RWPE2 (cell line): ENCODE data around the gene PEAK1.

Experiments
- ATAC-seq: fragments of 200-7000 bp; cut with Tn5 transposase; 3 replicates; pipeline ENCODE4 v1.9.1; 2021; ENCODE audit warnings: low read depth
- DNase-seq: peaks from one replicate; pipeline ENCODE4 v3.0.0-alpha.2; 2020; ENCODE audit warnings: low spot score
- H3K27ac ChIP-seq: fragments of 450-650 bp; 2 replicates; pipeline ENCODE4 v1.5.1; 2017; ENCODE audit warnings: mild to moderate bottlenecking; ENCODE audit not compliant: poor library complexity, severe bottlenecking
- H3K27me3 ChIP-seq: fragments of 250-450 bp; sonication (Bioruptor Pico); 2 replicates; pipeline ENCODE4 v1.5.1; 2021; ENCODE audit warnings: mild to moderate bottlenecking, moderate library complexity; ENCODE audit not compliant: insufficient read depth, poor library complexity, severe bottlenecking
- H3K36me3 ChIP-seq: fragments of 250-450 bp; sonication (Bioruptor Pico); 2 replicates; pipeline ENCODE4 v1.5.1; 2020; ENCODE audit warnings: low read depth, mild to moderate bottlenecking, moderate library complexity
- H3K4me1 ChIP-seq: fragments of 250-450 bp; sonication (Bioruptor Pico); 2 replicates; pipeline ENCODE4 v1.5.1; 2021; ENCODE audit warnings: mild to moderate bottlenecking, moderate library complexity; ENCODE audit not compliant: insufficient read depth, poor library complexity, severe bottlenecking
- H3K4me3 ChIP-seq: fragments of 250-450 bp; sonication (Bioruptor Pico); 2 replicates; pipeline ENCODE4 v1.5.1; 2021; ENCODE audit warnings: mild to moderate bottlenecking, moderate library complexity; ENCODE audit not compliant: severe bottlenecking
- H3K9me3 ChIP-seq: fragments of 250-450 bp; sonication (Bioruptor Pico); 2 replicates; pipeline ENCODE4 v1.5.1; 2021; ENCODE audit warnings: mild to moderate bottlenecking, moderate library complexity; ENCODE audit not compliant: severe bottlenecking
- TF ChIP-seq, protein P1 (sequence below): fragments of 450-650 bp; IDR thresholded peaks from one replicate; pipeline ENCODE4 v1.5.1; 2017; ENCODE audit warnings: mild to moderate bottlenecking, moderate library complexity; ENCODE audit not compliant: poor library complexity, severe bottlenecking

Gene PEAK1

DNA sequence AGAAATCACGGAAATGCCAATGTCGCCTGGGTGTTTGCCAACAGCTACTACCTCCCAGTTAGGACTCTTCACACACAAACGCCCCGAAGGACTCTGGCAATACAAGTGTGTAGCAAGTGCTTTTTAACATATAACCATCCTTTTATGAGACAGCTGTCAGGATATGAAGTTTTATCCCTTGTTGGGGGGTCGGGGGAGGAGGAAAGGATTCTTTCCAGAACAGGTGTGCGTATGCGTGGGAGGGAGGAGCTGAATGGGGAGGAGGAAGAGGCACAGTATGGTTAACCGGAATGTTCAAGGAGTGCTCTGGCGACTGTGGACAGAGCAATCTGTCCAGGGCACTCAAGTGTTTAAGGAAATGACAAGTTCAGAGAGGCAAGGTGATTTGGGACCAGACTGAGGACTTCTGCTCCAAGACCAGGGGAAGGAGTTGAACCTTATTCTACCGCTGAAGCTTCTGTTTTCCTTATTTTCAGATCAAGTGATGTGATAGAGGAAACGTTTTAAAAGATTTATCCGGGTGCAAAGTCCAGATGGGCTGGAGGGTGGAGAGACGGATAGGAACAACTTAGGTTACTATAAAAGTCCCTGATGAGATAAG is 350.3 kb downstream of the PEAK1 start:
- H3K4me1 ChIP-seq: peaks cover 34% of the 10 kb centered on the region
- no peaks in the 10 kb centered on the region for H3K9me3 ChIP-seq
- TF ChIP-seq, protein P1, sequence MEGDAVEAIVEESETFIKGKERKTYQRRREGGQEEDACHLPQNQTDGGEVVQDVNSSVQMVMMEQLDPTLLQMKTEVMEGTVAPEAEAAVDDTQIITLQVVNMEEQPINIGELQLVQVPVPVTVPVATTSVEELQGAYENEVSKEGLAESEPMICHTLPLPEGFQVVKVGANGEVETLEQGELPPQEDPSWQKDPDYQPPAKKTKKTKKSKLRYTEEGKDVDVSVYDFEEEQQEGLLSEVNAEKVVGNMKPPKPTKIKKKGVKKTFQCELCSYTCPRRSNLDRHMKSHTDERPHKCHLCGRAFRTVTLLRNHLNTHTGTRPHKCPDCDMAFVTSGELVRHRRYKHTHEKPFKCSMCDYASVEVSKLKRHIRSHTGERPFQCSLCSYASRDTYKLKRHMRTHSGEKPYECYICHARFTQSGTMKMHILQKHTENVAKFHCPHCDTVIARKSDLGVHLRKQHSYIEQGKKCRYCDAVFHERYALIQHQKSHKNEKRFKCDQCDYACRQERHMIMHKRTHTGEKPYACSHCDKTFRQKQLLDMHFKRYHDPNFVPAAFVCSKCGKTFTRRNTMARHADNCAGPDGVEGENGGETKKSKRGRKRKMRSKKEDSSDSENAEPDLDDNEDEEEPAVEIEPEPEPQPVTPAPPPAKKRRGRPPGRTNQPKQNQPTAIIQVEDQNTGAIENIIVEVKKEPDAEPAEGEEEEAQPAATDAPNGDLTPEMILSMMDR: no peak
- no peak for ATAC-seq
- no peak overlapping the region for H3K27ac ChIP-seq
- peak overlapping the region; percentile 57 for H3K4me3 ChIP-seq
- DNase-seq: no peak
- H3K27me3 ChIP-seq: no peaks in the 10 kb centered on the region
- H3K36me3 ChIP-seq: 0 out of 2 replicates have a peak, but pooled peaks cover 6% of the 10 kb centered on the region

DNA sequence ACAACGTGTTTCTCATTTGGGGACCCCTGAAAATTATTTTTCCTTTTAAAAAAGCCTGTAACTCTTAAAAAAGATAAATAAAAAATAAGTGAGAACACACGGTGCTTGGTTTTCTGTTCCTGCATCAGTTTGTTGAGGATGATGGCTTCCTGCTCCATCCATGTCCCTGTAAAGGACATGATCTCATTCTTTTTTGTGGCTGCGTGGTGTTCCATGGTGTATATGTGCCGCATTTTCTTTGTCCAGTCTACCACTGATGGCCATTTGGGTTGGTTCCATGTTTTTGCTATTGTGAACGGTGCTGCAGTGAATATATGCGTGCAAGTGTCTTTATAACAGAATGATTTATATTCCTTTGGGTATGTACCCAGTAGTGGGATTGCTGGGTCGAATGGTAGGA is 351.3 kb downstream of the PEAK1 start:
- H3K36me3 ChIP-seq: 0 out of 2 replicates have a peak, but pooled peaks cover 9% of the 10 kb centered on the region
- H3K4me3 ChIP-seq: no peak overlapping the region
- H3K27ac ChIP-seq: no peak overlapping the region
- no peaks in the 10 kb centered on the region for H3K27me3 ChIP-seq
- DNase-seq (no peak), ATAC-seq (no peak)
- TF ChIP-seq, protein P1: no peak
- H3K4me1 ChIP-seq: peaks cover 44% of the 10 kb centered on the region
- H3K9me3 ChIP-seq: no peaks in the 10 kb centered on the region

DNA sequence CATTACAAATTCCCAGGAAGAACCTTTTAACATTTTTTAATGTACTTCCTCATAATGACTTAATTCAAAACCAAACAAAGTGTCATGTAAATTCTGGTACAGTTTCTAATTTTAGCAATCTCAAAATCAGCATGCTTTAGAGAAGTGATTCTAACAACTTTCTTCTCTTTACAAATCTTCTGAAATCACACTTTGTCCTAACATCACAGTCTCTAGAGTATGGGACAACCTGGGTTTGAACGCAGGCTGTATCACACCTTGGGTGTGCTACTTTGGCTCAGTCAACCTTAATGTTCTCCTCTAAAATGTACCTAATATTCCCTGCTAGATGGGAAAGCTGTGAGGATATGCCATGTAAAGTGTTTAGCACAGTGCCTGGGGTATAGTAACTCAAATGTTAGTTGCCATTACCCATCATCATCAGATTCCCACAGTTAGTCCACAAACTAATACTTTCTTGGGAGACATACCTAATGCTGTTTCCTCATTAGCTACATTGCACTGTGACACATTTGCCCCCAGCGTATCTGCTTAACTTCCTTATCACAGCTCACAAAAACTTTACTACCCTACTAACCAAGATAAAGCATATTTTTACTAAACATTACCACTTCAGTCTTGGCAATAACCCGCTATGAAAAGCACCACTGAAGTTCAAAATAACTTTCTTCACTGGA is 352.1 kb downstream of the PEAK1 start:
- H3K9me3 ChIP-seq: no peaks in the 10 kb centered on the region
- ATAC-seq (no peak), DNase-seq (no peak)
- no peak overlapping the region for H3K4me3 ChIP-seq
- peaks cover 46% of the 10 kb centered on the region for H3K4me1 ChIP-seq
- no peaks in the 10 kb centered on the region for H3K27me3 ChIP-seq
- TF ChIP-seq, protein P1: no peak
- H3K36me3 ChIP-seq: 0 out of 2 replicates have a peak, but pooled peaks cover 9% of the 10 kb centered on the region
- H3K27ac ChIP-seq: peak overlapping the region; percentile 41

DNA sequence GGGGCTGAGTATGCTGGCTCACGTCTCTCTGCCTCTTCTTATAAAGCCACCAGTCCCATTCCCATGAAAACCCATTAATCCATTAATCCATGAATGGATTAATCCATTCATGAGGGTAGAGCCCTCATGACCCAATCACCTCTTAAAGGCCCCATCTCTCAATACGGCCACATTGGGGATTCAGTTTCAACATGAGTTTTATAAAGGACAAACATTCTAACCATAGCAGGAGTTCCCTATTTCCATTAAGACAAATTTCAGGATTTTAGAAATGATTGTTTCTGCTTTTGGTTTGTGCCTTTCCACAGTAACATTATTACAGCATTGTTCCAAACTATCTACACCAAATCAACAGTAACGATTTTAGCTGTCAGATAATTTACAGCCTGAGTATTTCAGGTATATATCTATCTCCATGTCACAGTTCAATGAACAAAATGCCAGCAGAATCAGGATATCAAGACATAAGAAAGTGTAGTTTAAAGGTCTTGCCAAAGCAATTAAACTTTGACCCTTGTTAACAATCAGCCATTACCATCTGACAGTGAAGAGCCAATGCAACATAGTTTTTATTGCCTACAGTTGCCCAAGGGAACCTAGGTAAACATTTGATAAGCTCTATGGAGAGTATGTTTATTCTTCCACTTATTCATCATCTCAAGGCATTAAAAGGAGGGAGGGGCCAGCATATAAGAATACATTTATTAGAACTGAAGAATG is 352.8 kb downstream of the PEAK1 start:
- TF ChIP-seq, protein P1: no peak
- DNase-seq (no peak), ATAC-seq (peak; percentile 59)
- Histone ChIP-seq H3K9me3 (no peaks in the 10 kb centered on the region), H3K4me3 (no peak overlapping the region), H3K27ac (peak overlapping the region; percentile 41), H3K27me3 (no peaks in the 10 kb centered on the region), H3K4me1 (peaks cover 46% of the 10 kb centered on the region), H3K36me3 (0 out of 2 replicates have a peak, but pooled peaks cover 9% of the 10 kb centered on the region)
